AG04449 (cell line): ENCODE data around the gene GRAMD2A.

ENCODE experiments used
- CTCF ChIA-PET: fragments of 350-600 bp; formaldehyde crosslinking; extraction: SDS; loops from one replicate; lab custom pipeline; 2021; ENCODE audit warnings: antibody characterized with exemption; lab: Yijun Ruan, JAX
- POLR2A ChIA-PET: fragments of 400-600, 350-600 bp; formaldehyde crosslinking; extraction: SDS; loops from one replicate; lab custom pipeline; 2020; ENCODE audit warnings: antibody characterized with exemption, inconsistent platforms; lab: Yijun Ruan, JAX
- DNase-seq: peaks from one replicate; pipeline ENCODE4 v3.0.0-alpha.2; 2010; ENCODE audit warnings: low read depth, low spot score
- H3K4me3 ChIP-seq: 2 replicates; pipeline ENCODE4 v1.5.1; 2011; ENCODE audit warnings: low read depth, mild to moderate bottlenecking, control low read depth, low read length
- TF ChIP-seq, protein P1 (sequence below): IDR thresholded peaks from one replicate; pipeline ENCODE4 v1.5.1; 2011; ENCODE audit warnings: mild to moderate bottlenecking, moderate library complexity, low read length, control low read depth, inconsistent platforms; ENCODE audit not compliant: insufficient read depth; ENCODE audit errors: missing control alignments

The GRAMD2A gene

DNA sequence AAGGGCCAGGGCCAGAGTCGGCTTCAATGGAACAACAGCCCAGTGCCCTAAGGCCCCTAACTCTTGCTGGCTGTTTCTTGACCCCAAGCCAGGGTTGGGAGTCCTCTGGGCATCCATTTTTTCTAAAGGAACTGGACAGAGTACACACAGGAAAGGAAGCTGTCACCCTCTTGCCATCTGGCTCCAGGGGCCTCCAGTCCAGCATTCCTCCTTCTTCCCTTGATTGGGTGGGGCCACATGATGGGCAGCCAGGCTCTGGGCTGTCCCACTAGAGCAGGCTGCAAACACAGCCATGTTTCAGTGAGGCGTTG, 1.6 kb upstream of the GRAMD2A start:
- POLR2A ChIA-PET: interaction anchor here (1.4 to 2.9 kb wide), 3 partner anchors 28 to 38 kb away, joined by 3 to 12 read pairs (median 4); partner anchors contain the start of gene PKM

DNA sequence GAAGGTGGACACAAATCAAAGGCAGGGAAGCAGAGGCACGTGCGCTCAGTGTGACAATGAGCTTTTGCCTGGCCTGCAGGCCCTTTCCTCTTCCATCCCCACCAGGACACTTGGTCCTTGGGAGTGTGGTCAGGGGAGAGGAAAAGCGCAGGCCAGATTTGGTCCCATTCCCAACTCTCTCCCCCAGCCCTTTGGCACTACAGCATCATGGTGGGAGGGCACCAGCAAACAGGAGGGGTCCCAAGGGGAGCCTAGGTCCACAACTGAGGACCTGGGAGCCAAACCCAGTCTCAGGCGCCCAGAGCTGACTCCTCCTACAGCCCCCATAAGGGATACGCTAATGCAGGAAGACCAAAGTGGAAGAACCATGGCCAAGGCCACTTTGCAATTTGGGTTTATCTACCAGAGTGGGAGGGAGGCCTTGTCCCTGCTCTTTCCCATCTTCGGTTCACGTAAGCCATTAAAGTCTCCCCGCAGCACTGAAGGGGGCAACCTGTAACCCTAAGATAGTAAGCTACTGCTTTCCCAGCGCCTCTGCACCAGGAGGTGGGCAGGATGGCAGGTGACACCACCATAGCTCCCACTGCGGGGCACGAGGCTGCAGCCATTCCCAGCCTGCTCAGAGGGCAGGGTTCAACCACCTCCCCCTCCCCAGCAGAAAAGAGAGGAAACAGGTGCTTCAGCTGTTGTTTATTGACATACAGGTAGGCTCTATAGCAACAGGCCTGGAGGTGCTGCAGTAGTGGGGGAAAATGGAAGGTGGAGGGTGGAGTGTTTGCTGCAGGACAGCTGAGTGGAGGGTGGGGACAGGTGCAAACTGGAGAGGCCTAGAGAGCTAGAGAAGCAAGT, 993 bp upstream of the GRAMD2A start:
- H3K4me3 ChIP-seq: no peak overlapping the region
- no peak for DNase-seq
- ChIA-PET POLR2A (interaction anchor here (1.6 to 2.9 kb wide), 3 partner anchors 29 to 38 kb away, joined by 4 to 13 read pairs (median 12); partner anchors contain the start of gene PKM), CTCF (interaction anchor here (0.9 to 6.1 kb wide), 11 partner anchors 10 to 445 kb away, joined by 3 to 41 read pairs (median 6); no protein-coding TSS in a partner anchor)
- TF ChIP-seq, protein P1, sequence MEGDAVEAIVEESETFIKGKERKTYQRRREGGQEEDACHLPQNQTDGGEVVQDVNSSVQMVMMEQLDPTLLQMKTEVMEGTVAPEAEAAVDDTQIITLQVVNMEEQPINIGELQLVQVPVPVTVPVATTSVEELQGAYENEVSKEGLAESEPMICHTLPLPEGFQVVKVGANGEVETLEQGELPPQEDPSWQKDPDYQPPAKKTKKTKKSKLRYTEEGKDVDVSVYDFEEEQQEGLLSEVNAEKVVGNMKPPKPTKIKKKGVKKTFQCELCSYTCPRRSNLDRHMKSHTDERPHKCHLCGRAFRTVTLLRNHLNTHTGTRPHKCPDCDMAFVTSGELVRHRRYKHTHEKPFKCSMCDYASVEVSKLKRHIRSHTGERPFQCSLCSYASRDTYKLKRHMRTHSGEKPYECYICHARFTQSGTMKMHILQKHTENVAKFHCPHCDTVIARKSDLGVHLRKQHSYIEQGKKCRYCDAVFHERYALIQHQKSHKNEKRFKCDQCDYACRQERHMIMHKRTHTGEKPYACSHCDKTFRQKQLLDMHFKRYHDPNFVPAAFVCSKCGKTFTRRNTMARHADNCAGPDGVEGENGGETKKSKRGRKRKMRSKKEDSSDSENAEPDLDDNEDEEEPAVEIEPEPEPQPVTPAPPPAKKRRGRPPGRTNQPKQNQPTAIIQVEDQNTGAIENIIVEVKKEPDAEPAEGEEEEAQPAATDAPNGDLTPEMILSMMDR: no peak

More for the DNA sequence above, 1.6 kb upstream of the GRAMD2A start:
- no peak overlapping the region for H3K4me3 ChIP-seq
- TF ChIP-seq, protein P1: no peak
- CTCF ChIA-PET: interaction anchor here (1.0 to 6.1 kb wide), 16 partner anchors 10 to 446 kb away, joined by 3 to 41 read pairs (median 6); no protein-coding TSS in a partner anchor
- DNase-seq: no peak

DNA sequence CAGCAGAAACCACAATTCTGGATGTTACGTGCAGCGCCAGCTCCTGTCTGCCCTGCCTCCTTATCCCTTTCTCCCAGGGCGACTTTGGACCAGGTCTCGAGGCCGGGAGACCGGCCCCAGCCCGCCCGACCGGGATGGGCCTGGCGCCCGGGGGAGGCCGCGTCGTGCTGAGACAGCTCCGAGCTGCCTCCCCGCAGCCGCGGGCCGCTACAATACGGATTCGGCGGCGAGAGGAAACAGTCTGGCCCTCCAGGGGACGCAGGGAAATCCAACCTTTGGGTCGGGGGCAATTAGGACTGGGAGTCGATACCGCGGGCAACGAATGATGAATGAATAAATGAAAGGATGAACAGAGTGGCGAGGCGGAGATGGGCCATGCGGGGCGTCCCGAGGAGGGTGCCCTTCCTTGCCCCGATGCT, 537 bp downstream of the GRAMD2A start:
- peak overlapping the region; percentile 12; the same call in 1 of the 2 replicates for H3K4me3 ChIP-seq
- POLR2A ChIA-PET: interaction anchor here (0.9 to 2.9 kb wide), 3 partner anchors 30 to 40 kb away, joined by 3 to 13 read pairs (median 12); partner anchors contain the start of gene PKM
- TF ChIP-seq, protein P1: no peak
- no peak for DNase-seq
- CTCF ChIA-PET: interaction anchor here (1.0 to 6.1 kb wide), 4 partner anchors 12 to 276 kb away, joined by 3 to 41 read pairs (median 4); no protein-coding TSS in a partner anchor

DNA sequence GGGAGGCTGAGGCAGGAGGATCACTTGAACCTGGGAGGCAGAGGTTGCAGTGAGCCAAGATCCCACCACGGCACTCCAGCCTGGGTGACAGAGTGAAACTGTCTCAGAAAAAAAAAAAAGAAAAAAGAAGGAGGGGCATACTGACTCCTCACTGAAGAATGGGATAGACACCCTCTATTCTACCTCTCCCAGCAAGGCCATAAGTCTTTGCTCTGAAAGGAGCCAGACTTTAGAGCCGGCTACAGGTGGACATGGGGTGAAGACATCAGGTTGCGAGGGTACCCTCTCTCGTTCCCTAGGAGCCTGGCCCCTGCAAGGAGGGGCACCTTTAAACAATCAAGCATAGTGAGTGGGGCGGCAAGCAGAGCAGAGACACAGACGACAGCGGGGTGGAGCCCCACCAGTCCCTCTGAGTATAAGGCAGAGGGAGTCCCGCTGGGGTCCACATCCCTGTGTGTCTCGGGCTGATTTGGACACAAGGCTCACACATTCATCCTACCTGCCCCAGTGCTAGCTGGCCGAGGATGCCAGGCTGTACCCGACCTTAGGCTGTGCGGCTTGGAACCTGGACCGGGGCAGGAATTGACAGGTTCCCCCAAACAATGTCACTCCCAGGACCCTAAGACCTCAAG, 1.1 kb downstream of the GRAMD2A start:
- CTCF ChIA-PET: interaction anchor here (0.7 to 6.1 kb wide), 4 partner anchors 13 to 42 kb away, joined by 3 to 41 read pairs (median 4); no protein-coding TSS in a partner anchor
- H3K4me3 ChIP-seq: no peak overlapping the region
- TF ChIP-seq, protein P1: no peak
- no peak for DNase-seq
- POLR2A ChIA-PET: interaction anchor here (1.8 to 2.9 kb wide), 3 partner anchors 31 to 34 kb away, joined by 5 to 13 read pairs (median 12); partner anchors contain the start of gene PKM

DNA sequence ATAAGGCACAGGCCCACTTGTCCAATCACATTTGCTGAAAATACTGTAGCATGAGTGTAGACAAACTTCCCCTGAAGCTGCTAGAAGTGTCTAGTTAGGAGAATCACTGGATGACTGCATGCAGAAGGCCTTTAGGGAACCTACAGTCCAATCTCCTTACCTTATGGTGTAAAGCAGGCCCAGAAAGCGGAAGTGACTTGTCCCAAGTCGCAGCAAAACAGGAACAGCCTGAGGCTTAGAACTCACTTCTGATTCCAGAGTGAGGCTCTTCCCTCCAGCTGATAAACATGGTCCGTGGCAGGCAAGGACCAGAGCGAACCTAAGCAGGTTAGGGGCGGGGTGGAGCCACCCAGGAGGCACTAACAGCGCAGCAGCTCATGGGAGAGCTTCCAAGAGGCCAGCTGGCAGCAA, 2.5 kb downstream of the GRAMD2A start:
- H3K4me3 ChIP-seq: no peak overlapping the region
- TF ChIP-seq, protein P1: no peak
- CTCF ChIA-PET: no interaction called here
- DNase-seq: no peak
- POLR2A ChIA-PET: interaction anchor here (1.8 kb wide), 1 partner anchor 35 kb away, joined by 5 read pairs; no protein-coding TSS in a partner anchor
